ENCODE data around the gene EVA1A. TPM values are rescaled to one million over a fixed set of nuclear protein-coding genes. Genes with fewer than 3 reads are reported as not detected.
A peak's percentile ranks its signal among the peaks of the same experiment; 100 is the strongest.

The EVA1A gene
- total and polyA plus RNA-seq, 4 donors, result 45.7 to 206 (median 100) TPM

GRCh38 chr2:75560022-75560767 lies 544 bp downstream of the EVA1A start:
- Histone ChIP-seq H3K9ac (ENCODE audit: low read depth in 1 of 2, low read length in 2 of 2) (peak overlapping the region; percentile 68 to 91), H3K4me1 (ENCODE audit: control insufficient read depth in 4 of 4, insufficient read depth in 4 of 4, low read length in 3 of 4) (peaks cover 0 to 29% (median 20%) of the 10 kb centered on the region in 4 donors), H3K4me3 (ENCODE audit: low read depth in 1 of 3, low read length in 3 of 3) (peak overlapping the region; percentile 73 to 90 (median 83)), H3K9me3 (ENCODE audit: control insufficient read depth in 4 of 4, low read length in 3 of 4) (no peaks in the 10 kb centered on the region), H3K36me3 (ENCODE audit: control insufficient read depth in 4 of 4, insufficient read depth in 3 of 4, low read depth in 1 of 4, low read length in 3 of 4) (no peaks in the 10 kb centered on the region), H3K27ac (ENCODE audit: low read depth in 1 of 2, low read length in 2 of 2) (peak overlapping the region; percentile 82 to 92), H3K27me3 (ENCODE audit: control insufficient read depth in 4 of 4, insufficient read depth in 4 of 4, low read length in 3 of 4) (no peaks in the 10 kb centered on the region)
- peak; percentile 44 for DNase-seq (ENCODE audit: low spot score)
- no peak for TF ChIP-seq FOXA2 (IDR thresholded peaks at IDR 0.05)
- TF ChIP-seq JUND (IDR thresholded peaks at IDR 0.05), result no peak
- TF ChIP-seq HNF4G (IDR thresholded peaks at IDR 0.05), result no peak
- no peak for TF ChIP-seq RXRA (IDR thresholded peaks at IDR 0.05)
- peak; percentile 35 for TF ChIP-seq TAF1 (conservative IDR thresholded peaks at IDR 0.05)
- TF ChIP-seq EGR1 (IDR thresholded peaks at IDR 0.05; ENCODE audit: low read depth in 2 of 2), result no peak
- no peak for TF ChIP-seq HNF4A (conservative IDR thresholded peaks at IDR 0.05)
- peak; percentile 43 to 59 for TF ChIP-seq RAD21 (IDR thresholded peaks at IDR 0.05)
- TF ChIP-seq, protein P1, sequence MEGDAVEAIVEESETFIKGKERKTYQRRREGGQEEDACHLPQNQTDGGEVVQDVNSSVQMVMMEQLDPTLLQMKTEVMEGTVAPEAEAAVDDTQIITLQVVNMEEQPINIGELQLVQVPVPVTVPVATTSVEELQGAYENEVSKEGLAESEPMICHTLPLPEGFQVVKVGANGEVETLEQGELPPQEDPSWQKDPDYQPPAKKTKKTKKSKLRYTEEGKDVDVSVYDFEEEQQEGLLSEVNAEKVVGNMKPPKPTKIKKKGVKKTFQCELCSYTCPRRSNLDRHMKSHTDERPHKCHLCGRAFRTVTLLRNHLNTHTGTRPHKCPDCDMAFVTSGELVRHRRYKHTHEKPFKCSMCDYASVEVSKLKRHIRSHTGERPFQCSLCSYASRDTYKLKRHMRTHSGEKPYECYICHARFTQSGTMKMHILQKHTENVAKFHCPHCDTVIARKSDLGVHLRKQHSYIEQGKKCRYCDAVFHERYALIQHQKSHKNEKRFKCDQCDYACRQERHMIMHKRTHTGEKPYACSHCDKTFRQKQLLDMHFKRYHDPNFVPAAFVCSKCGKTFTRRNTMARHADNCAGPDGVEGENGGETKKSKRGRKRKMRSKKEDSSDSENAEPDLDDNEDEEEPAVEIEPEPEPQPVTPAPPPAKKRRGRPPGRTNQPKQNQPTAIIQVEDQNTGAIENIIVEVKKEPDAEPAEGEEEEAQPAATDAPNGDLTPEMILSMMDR (IDR thresholded peaks at IDR 0.05; ENCODE audit: low read depth, low read length, missing input control), result no peak
- no peak for TF ChIP-seq GABPA (IDR thresholded peaks at IDR 0.05 in 1 of 2, conservative IDR thresholded peaks at IDR 0.05 in 1 of 2)
- no peak for TF ChIP-seq YY1 (IDR thresholded peaks at IDR 0.05)
- 2% methylated on average over 43 of the region's 43 CpGs for WGBS

GRCh38 chr2:75559680-75560021 lies 1.1 kb downstream of the EVA1A start:
- no peak for TF ChIP-seq HNF4A (conservative IDR thresholded peaks at IDR 0.05)
- TF ChIP-seq NR2F2 (IDR thresholded peaks at IDR 0.05), result no peak
- TF ChIP-seq FOXA2 (IDR thresholded peaks at IDR 0.05), result no peak
- no peak for TF ChIP-seq RAD21 (IDR thresholded peaks at IDR 0.05)
- TF ChIP-seq, protein P2, sequence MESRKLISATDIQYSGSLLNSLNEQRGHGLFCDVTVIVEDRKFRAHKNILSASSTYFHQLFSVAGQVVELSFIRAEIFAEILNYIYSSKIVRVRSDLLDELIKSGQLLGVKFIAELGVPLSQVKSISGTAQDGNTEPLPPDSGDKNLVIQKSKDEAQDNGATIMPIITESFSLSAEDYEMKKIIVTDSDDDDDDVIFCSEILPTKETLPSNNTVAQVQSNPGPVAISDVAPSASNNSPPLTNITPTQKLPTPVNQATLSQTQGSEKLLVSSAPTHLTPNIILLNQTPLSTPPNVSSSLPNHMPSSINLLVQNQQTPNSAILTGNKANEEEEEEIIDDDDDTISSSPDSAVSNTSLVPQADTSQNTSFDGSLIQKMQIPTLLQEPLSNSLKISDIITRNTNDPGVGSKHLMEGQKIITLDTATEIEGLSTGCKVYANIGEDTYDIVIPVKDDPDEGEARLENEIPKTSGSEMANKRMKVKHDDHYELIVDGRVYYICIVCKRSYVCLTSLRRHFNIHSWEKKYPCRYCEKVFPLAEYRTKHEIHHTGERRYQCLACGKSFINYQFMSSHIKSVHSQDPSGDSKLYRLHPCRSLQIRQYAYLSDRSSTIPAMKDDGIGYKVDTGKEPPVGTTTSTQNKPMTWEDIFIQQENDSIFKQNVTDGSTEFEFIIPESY (IDR thresholded peaks at IDR 0.05), result no peak
- TF ChIP-seq RXRA (IDR thresholded peaks at IDR 0.05), result no peak
- TF ChIP-seq SP1 (IDR thresholded peaks at IDR 0.05), result no peak
- TF ChIP-seq JUND (IDR thresholded peaks at IDR 0.05), result no peak
- TF ChIP-seq, protein P3, sequence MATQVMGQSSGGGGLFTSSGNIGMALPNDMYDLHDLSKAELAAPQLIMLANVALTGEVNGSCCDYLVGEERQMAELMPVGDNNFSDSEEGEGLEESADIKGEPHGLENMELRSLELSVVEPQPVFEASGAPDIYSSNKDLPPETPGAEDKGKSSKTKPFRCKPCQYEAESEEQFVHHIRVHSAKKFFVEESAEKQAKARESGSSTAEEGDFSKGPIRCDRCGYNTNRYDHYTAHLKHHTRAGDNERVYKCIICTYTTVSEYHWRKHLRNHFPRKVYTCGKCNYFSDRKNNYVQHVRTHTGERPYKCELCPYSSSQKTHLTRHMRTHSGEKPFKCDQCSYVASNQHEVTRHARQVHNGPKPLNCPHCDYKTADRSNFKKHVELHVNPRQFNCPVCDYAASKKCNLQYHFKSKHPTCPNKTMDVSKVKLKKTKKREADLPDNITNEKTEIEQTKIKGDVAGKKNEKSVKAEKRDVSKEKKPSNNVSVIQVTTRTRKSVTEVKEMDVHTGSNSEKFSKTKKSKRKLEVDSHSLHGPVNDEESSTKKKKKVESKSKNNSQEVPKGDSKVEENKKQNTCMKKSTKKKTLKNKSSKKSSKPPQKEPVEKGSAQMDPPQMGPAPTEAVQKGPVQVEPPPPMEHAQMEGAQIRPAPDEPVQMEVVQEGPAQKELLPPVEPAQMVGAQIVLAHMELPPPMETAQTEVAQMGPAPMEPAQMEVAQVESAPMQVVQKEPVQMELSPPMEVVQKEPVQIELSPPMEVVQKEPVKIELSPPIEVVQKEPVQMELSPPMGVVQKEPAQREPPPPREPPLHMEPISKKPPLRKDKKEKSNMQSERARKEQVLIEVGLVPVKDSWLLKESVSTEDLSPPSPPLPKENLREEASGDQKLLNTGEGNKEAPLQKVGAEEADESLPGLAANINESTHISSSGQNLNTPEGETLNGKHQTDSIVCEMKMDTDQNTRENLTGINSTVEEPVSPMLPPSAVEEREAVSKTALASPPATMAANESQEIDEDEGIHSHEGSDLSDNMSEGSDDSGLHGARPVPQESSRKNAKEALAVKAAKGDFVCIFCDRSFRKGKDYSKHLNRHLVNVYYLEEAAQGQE (IDR thresholded peaks at IDR 0.05), result no peak
- no peak for TF ChIP-seq TAF1 (conservative IDR thresholded peaks at IDR 0.05)
- TF ChIP-seq FOXA1 (IDR thresholded peaks at IDR 0.05), result no peak
- no peak for TF ChIP-seq HNF4G (IDR thresholded peaks at IDR 0.05)
- TF ChIP-seq, protein P1 (IDR thresholded peaks at IDR 0.05; ENCODE audit: low read depth, low read length, missing input control), result no peak
- TF ChIP-seq YY1 (IDR thresholded peaks at IDR 0.05), result no peak
- TF ChIP-seq, protein P4, sequence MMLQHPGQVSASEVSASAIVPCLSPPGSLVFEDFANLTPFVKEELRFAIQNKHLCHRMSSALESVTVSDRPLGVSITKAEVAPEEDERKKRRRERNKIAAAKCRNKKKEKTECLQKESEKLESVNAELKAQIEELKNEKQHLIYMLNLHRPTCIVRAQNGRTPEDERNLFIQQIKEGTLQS (IDR thresholded peaks at IDR 0.05), result no peak
- no peak for TF ChIP-seq GABPA (IDR thresholded peaks at IDR 0.05 in 1 of 2, conservative IDR thresholded peaks at IDR 0.05 in 1 of 2)
- no peak for TF ChIP-seq EGR1 (IDR thresholded peaks at IDR 0.05; ENCODE audit: low read depth in 2 of 2)
- TF ChIP-seq, protein P5, sequence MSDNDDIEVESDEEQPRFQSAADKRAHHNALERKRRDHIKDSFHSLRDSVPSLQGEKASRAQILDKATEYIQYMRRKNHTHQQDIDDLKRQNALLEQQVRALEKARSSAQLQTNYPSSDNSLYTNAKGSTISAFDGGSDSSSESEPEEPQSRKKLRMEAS (IDR thresholded peaks at IDR 0.05), result no peak
- Histone ChIP-seq H3K9ac (ENCODE audit: low read depth in 1 of 2, low read length in 2 of 2) (peak overlapping the region; percentile 68 to 91), H3K36me3 (ENCODE audit: control insufficient read depth in 4 of 4, insufficient read depth in 3 of 4, low read depth in 1 of 4, low read length in 3 of 4) (no peaks in the 10 kb centered on the region), H3K27me3 (ENCODE audit: control insufficient read depth in 4 of 4, insufficient read depth in 4 of 4, low read length in 3 of 4) (no peaks in the 10 kb centered on the region), H3K4me3 (ENCODE audit: low read depth in 1 of 3, low read length in 3 of 3) (peak overlapping the region; percentile 73 to 90 (median 83)), H3K4me1 (ENCODE audit: control insufficient read depth in 4 of 4, insufficient read depth in 4 of 4, low read length in 3 of 4) (peaks cover 0 to 29% (median 20%) of the 10 kb centered on the region in 4 donors), H3K27ac (ENCODE audit: low read depth in 1 of 2, low read length in 2 of 2) (peak overlapping the region; percentile 82 to 92), H3K9me3 (ENCODE audit: control insufficient read depth in 4 of 4, low read length in 3 of 4) (no peaks in the 10 kb centered on the region)
- 14% methylated on average over 8 of the region's 8 CpGs for WGBS
- DNase-seq (ENCODE audit: low spot score), result no peak
